Right cardiac atrium (tissue), 5 donors: ENCODE data around the gene BANP. TPM values are rescaled to one million over a fixed set of nuclear protein-coding genes. Genes with fewer than 3 reads are reported as not detected.
"Not testable (repeated sequence)": the region's sequence is repeated elsewhere in the genome, so short reads cannot be mapped to it uniquely, and the experiment has no call there.

Experiments used
- ATAC-seq, 2 donors: fragments of 200-7000 bp; cut with Tn5 transposase; one replicate each; pipeline versions ENCODE4 v1.8.0 to v1.9.1; 2020; ENCODE audit warnings: moderate library complexity in 2 of 2, mild to moderate bottlenecking in 1 of 2
- DNase-seq, 3 donors: peaks; one replicate each; pipeline ENCODE4 v3.0.0-alpha.2; 2020
- H3K27ac ChIP-seq: one replicate; pipeline ENCODE4 v1.5.1; 2013; ENCODE audit warnings: mild to moderate bottlenecking, low read length, control low read depth, moderate library complexity
- H3K27me3 ChIP-seq: one replicate; pipeline ENCODE4 v1.6.1; 2013; ENCODE audit not compliant: control insufficient read depth, insufficient read depth
- H3K4me1 ChIP-seq: one replicate; pipeline ENCODE4 v1.6.1; 2013; ENCODE audit warnings: low read length; ENCODE audit not compliant: control insufficient read depth, insufficient read depth
- H3K4me3 ChIP-seq: one replicate; pipeline ENCODE4 v1.5.1; 2013; ENCODE audit warnings: low read length, control low read depth
- H3K9me3 ChIP-seq: one replicate; pipeline ENCODE4 v1.6.1; 2013; ENCODE audit warnings: low read length; ENCODE audit not compliant: control insufficient read depth
- WGBS: extraction: QIAGEN DNeasy Blood & Tissue Kit; methylation state at CpG from one replicate; pipeline ENCODE4 v1.1.7; 2013; 5-methylcytosine and 5-hydroxymethylcytosine counted together
- intact Hi-C, 4 donors: fragments of 100-400 bp; cut with DNase I; formaldehyde crosslinking; loops; one replicate each; pipeline versions ENCODE4 v1.11.0 to v1.14.0; 2022 to 2023
- polyA plus RNA-seq: library from polyadenylated mRNA; stranded (reverse); fragments of 200-250 nt; gene quantifications from one replicate; pipeline ENCODE4 v1.2.3, GENCODE V29; 2013
- total RNA-seq, 4 donors: library from RNA; stranded (reverse); fragmentation: NEBNext Ultra II Directional; extraction: Animal tissue kit (Norgen Biotek cat#: 25700); gene quantifications; one replicate each; pipeline ENCODE4 v1.2.1, GENCODE V29; 2021
- donor health status: healthy with polysubstance abuse.
- donor health status: DM: no; HTN: yes; CAD: no.
- donor health status: DM: no; HTN: no; CAD: no.
- donor health status: DM: no; HTN: yes; CAD: no; lungs with severe emphysema.
- donor health status: DM: yes; HTN: yes; CAD: no.

BANP gene
- total and polyA plus RNA-seq, 5 donors: 9.0 to 18.1 (median 17.2) TPM

DNA sequence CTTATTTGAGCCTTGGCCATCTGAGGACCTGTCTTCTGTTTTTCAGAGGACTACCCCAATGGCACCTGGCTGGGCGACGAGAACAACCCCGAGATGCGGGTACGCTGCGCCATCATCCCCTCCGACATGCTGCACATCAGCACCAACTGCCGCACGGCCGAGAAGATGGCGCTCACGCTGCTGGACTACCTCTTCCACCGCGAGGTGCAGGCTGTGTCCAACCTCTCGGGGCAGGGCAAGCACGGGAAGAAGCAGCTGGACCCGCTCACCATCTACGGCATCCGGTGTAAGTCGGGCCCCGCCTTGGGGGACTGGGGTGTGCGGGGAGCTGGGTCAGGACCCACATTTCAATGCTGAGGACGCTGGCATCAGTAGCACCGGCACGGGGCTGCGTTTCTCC, 67.1 kb downstream of the BANP start:
- H3K9me3 ChIP-seq, intact Hi-C loops, H3K27ac ChIP-seq, H3K4me1 ChIP-seq, H3K27me3 ChIP-seq, ATAC-seq, H3K4me3 ChIP-seq: not testable (repeated sequence)
- 97% methylated on average over 26 of the region's 26 CpGs for WGBS
- peak in 1 of 3 donors; percentile 54 for DNase-seq

DNA sequence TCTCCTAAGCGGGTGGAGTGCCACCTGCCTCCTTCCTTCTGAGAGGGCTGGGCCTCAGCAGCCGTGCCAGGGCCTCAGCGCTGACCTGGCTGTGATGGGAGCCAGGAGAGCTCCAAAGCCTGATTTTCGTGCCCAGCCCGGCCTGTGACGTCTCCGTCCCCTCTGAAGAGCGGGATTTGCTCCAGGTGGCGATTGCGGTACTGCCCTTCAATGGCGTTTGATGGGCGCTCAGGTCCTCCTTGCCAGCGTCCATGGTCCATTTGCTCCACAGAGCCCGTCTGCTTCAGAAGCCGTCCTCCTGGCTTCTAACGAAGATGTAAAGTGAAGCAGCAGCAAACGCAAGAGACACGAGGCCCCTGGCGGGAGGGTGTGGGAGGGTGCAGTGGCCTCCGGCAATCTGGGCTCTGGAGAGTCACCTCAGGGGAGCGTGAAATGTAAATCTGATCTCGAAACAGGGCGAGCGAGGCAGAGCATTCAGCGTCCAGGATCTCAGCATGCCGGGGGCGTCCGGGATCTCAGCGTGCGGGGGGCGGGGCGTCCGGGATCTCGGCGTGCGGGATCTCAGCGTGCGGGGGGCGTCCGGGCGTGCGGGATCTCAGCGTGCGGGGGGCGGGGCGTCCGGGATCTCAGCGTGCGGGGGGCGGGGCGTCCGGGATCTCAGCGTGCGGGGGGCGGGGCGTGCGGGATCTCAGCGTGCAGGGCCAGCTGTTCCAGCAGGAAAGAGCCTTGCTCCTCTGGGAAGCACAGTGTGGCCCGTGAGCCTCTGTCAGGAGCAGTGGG, 68.0 kb downstream of the BANP start:
- H3K27me3 ChIP-seq, H3K4me3 ChIP-seq, ATAC-seq, H3K27ac ChIP-seq, H3K9me3 ChIP-seq, H3K4me1 ChIP-seq, intact Hi-C loops: not testable (repeated sequence)
- peak in 2 of 3 donors; percentile 51 to 68 for DNase-seq
- 74% methylated on average over 52 of the region's 59 CpGs for WGBS

DNA sequence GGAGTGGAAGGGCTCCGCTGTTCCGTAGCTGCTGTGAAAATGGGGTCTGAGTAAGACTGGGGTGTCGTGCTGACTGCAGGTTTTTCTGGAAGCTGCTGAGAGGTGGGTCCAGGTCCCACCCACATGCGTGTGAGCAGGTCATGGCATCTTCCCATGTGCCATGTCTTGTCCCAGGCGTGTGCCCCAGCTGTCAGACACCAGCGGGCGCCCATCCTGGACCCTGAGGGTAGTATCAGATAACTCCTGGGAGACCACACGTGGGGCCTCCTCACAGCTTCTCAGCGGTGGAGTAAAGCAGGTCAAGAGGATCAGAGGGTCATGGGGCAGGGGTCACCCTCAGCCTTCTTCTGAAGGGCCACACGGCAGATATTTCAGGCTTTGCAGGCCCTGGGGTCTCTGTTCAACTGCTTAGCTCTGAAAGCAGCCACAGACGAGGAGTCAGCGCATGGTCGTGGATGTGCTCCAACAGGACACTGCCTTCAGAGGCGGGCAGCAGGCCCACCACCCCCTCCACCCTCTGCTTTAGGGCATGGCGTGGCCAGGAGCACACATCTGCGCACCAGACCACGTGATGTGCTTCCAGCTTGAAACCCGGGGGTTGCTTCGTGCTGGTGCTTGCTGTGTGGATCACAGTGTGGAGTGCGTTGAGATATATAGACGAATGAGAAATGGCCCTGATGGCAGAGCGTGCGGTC, 68.7 kb downstream of the BANP start:
- Histone ChIP-seq H3K27me3 (no peaks in the 10 kb centered on the region), H3K4me3 (no peak overlapping the region), H3K9me3 (no peaks in the 10 kb centered on the region), H3K27ac (no peak overlapping the region), H3K4me1 (no peaks in the 10 kb centered on the region)
- WGBS: 90% methylated on average over 23 of the region's 23 CpGs
- intact Hi-C loops: no loop called here
- ATAC-seq (no peak), DNase-seq (no peak)

DNA sequence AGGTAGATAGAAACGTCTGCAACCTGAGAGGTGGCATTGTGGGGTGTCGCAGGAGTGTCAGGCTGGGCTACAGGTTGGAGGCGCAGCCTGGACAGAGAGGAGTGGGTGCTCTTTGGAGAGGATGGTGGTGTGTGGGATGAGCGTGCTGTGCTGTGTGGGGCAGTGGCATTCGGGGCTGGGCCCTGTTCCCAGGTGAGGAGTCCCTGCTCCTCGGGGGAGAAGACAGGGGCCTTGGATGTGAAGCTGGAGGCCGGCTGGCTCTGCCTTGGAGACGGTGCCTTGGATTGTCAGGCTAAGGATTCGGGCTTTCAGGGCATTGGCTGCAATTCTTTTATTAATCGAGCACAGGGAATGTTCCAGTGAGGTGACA, 69.3 kb downstream of the BANP start:
- WGBS: 93% methylated on average over 10 of the region's 10 CpGs
- Histone ChIP-seq H3K9me3 (no peaks in the 10 kb centered on the region), H3K27me3 (no peaks in the 10 kb centered on the region), H3K4me3 (no peak overlapping the region), H3K27ac (peak overlapping the region; percentile 22), H3K4me1 (no peaks in the 10 kb centered on the region)
- intact Hi-C loops: no loop called here
- no peak for ATAC-seq
- no peak for DNase-seq

DNA sequence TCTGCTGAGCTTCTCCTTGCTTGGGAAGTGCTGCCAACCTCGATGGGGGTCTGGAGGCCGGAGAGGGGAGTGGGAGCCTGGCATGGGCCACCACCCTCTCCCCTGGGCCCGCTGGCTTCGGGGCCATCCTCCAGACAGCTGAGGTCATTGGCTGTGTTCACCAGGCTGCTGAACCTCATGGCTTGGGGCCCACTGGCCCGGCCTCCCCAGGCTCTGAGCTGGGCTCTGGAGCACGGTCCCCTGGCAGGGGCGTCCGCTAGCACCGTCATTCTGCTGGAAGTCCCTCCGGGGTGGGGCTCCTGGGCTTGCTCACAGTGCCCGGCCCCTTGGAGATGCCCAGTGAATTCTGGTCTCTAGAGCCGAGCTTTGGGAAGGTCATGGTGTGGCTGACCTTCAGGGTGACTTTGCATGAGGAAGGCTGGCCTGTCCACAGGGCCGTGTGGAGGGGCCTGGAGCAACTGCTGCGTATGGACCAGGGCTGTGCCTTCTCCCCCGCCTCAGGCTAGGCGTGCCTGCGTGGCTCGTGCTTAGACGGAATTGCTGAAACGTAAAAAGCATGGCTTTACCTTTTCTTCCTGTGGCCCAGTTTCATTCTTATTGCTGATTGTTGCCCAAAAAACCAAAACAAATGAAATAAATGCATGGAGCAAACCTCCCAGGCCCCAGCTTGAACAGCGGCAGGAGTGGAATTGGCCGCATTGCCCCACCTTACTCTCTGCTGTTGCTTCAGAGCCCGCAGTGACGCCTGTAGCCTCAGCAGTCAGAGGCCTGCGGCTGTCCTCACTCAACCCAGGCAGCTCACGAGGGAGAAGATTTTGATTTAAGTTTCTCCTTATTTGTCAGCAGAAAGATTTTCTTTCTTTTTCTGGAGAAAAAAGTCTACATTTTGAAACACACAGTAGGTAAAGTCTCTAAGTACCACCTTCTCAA, 70.1 kb downstream of the BANP start:
- intact Hi-C loops, H3K27me3 ChIP-seq, H3K9me3 ChIP-seq, H3K4me3 ChIP-seq, H3K4me1 ChIP-seq: not testable (repeated sequence)
- peak overlapping the region; percentile 22 for H3K27ac ChIP-seq
- ATAC-seq: peak in 1 of 2 donors; percentile 5
- WGBS: 81% methylated on average over 26 of the region's 26 CpGs
- DNase-seq: peak; percentile 61 to 76 (median 64)

DNA sequence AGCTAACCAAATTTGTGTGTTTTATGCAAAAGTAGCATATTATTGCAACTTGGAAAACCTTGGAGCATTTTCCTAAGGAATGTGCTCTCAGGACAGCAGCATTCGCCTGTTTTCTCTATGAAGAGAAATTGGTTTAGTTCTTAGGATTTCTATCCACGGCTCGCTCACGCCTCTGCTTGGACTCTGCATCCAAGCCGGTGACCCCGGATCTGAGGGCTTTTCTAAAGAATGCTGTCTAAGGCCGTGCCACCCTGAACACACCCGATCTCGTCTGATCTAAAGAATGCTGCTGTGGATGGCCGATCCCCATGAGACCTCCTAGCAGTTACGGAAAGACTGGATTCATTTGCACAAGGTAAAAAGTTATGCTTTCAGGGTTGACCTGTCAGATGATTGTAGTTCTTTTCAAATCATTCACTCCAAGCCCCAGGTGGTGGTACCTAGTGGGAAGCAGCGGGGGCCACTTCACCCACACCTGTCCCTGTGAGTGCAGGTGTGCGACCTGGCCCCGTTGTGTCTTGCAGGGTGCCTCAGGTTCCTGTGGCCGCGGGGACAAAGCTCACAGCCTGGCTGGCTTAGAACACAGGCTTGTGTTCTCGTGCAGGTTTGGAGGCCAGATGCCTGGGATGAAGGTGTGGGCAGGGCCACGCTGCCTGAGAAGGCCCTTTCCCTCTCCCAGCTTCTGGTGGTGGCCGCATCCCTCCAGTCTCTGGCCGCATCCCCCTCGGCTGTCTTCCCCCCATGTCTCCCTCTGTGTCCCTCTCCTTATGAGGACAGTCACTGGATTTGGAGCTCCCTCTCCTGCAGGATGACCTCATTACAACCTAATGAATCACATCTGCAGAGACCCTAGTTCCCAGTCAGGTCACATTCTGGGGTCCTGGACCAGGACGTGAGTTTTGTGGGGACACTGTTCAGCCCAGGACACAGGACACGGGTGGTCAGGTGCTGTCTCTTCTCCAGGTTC, 71.1 kb downstream of the BANP start:
- H3K27ac ChIP-seq: no peak overlapping the region
- H3K27me3 ChIP-seq: no peaks in the 10 kb centered on the region
- DNase-seq: no peak
- WGBS: 90% methylated on average over 23 of the region's 23 CpGs
- intact Hi-C loops: no loop called here
- H3K4me3 ChIP-seq: no peak overlapping the region
- H3K4me1 ChIP-seq: no peaks in the 10 kb centered on the region
- no peak for ATAC-seq
- H3K9me3 ChIP-seq: no peaks in the 10 kb centered on the region

DNA sequence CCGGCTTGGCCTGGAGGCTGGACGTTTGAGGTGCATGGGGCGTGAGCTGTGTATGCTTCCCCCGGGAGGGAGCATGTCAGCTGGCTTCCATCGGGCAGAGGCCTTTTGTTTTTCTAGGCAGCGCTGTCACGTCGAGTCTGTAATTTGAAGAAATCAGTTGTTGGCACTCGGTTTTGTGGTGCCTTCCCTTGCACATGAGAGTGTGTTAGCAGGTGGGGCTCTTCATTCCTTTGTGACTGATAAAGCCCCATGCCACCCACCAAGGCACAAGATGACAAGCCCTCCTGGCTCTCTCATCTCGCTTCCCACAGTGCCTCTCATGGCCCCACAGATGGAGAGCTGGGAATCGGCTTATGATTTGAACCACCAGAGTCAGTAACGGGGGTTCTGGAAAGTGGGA, 72.1 kb downstream of the BANP start:
- H3K4me3 ChIP-seq: no peak overlapping the region
- H3K27ac ChIP-seq: no peak overlapping the region
- no peaks in the 10 kb centered on the region for H3K4me1 ChIP-seq
- no peaks in the 10 kb centered on the region for H3K9me3 ChIP-seq
- no peaks in the 10 kb centered on the region for H3K27me3 ChIP-seq
- intact Hi-C loops: no loop called here
- ATAC-seq (no peak), DNase-seq (no peak)
- whole genome bisulfite sequencing: 77% methylated on average over 12 of the region's 12 CpGs

DNA sequence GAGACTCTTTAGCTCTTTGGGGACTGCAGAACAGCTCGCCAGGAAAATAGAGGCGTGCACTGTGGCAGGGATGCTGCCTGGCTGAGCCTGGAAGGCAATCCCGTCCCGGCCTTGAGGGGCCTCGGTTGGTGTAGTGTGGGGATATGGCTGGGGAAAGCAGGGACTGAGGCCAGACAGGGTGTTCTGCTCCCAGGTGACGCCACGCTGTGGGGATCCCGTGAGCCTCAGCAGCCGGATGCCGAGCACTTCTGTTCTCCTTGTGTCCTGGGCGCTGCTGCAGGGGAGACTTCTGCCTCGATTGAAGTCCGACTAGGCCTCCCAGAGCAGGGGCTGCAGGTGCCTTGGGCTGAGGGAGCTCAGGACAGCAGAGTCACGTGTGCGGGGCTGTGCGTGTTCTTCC, 72.6 kb downstream of the BANP start:
- no peaks in the 10 kb centered on the region for H3K27me3 ChIP-seq
- no peak for ATAC-seq
- no peak overlapping the region for H3K27ac ChIP-seq
- no peak overlapping the region for H3K4me3 ChIP-seq
- no peak for DNase-seq
- H3K9me3 ChIP-seq: no peaks in the 10 kb centered on the region
- intact Hi-C loops: no loop called here
- WGBS: 94% methylated on average over 16 of the region's 16 CpGs
- H3K4me1 ChIP-seq: no peaks in the 10 kb centered on the region

DNA sequence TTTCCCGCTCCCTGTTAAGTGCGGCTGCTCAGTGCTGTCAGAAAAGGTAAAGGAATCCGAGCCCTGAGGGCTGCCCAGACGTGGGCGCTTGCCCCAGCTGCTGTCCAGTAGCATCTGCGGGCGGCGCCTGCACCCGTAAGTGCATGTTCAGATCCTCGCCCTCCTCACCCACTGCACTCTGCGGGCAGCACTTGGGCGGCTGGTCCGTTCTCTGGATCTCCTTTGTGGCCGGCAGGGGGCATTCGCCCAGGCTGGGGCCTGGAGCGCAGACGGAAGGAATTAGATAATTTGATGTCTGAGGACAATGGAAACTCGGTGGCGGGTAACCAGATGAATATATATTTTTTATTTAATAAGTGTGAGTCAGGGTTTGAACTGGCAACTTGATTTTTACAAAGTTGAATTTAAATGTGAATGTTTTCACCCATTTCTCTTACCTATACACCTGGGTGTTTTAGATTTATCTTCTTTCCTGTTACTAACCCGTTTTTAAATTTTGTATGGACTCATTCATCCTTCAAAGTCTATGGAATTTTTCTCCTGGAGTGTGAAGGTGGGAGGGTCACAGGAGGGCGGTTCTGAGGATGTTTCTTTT, 73.4 kb downstream of the BANP start:
- H3K27ac ChIP-seq, H3K27me3 ChIP-seq, intact Hi-C loops, H3K4me3 ChIP-seq, H3K4me1 ChIP-seq, H3K9me3 ChIP-seq: not testable (repeated sequence)
- 60% methylated on average over 21 of the region's 21 CpGs for WGBS
- DNase-seq: peak in 2 of 3 donors; percentile 77
- peak; percentile 48 to 65 for ATAC-seq

DNA sequence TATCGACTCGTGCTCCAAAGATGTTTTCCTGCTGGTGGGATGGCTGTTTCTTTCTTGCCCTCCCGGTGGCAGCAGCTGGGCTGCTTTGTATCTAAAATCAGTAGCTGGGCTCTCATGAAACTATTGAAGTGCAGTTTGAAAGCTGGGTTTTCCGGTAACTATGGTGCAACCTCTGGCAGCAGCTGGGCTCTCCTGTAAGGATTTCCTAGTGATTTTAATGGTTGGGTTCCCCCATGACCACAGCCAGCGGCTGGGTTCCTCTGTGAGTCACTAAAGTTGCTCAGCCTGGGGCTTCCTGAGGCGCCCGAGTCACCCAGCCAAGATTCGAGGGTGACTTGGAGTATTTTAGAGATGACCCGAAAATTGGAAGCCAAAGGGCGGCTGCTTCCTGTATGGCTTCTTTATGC, 73.9 kb downstream of the BANP start:
- intact Hi-C loops, H3K4me3 ChIP-seq, H3K27me3 ChIP-seq, H3K9me3 ChIP-seq, H3K4me1 ChIP-seq, H3K27ac ChIP-seq: not testable (repeated sequence)
- WGBS: 34% methylated on average over 10 of the region's 10 CpGs
- ATAC-seq (peak; percentile 47 to 88), DNase-seq (peak in 2 of 3 donors; percentile 67 to 80)
